ENCODE measurements around the gene RAP1GAP.

The RAP1GAP gene

DNA sequence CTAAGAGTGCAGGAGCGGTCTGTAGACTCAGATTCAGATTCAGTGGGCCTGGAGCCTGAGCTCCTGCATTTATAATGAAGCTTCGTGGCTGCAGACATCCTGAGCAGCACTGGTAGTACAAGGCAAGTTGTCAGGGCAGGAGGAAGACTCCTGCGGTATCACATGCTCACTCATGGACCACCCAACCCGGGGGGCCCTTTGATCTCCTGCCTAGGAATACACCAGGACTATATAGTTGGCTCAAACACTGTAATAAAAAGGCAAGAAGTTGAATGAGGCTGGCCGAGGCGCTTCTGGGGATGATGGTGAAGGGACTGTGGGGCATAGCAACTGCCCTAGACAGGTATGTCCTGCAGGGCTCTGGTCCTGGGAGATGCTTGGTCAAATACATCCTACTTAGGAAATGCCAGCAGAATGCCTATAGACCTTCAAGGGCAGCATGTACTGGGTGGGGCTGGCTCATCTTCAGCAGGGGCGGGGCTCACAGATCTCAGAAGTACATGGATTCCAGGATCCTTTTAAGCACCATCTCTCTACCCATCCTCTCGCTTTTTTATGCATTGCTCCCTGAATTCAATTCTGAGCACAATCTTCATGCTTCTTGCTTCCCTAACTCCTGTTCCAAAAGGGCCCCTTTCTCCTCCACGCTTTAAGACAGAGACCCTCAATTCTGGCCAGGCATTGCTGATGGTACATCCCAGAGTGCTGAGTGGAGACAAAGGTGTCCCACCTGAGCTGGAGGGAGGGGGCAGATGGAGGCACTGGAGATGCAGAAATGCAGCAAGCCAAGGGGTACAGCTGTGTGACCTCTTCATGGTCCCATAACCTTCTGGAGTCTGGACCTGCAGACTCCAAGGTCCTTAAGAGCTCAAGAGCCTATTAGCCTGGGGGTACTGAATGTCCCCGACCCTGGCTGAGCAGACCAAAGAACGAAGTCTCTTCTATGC lies 2.1 kb upstream of the RAP1GAP start:
- H3K4me3 ChIP-seq (ENCODE audit: control insufficient read depth, low read depth, low read length): no peak overlapping the region
- TF ChIP-seq, protein P1, sequence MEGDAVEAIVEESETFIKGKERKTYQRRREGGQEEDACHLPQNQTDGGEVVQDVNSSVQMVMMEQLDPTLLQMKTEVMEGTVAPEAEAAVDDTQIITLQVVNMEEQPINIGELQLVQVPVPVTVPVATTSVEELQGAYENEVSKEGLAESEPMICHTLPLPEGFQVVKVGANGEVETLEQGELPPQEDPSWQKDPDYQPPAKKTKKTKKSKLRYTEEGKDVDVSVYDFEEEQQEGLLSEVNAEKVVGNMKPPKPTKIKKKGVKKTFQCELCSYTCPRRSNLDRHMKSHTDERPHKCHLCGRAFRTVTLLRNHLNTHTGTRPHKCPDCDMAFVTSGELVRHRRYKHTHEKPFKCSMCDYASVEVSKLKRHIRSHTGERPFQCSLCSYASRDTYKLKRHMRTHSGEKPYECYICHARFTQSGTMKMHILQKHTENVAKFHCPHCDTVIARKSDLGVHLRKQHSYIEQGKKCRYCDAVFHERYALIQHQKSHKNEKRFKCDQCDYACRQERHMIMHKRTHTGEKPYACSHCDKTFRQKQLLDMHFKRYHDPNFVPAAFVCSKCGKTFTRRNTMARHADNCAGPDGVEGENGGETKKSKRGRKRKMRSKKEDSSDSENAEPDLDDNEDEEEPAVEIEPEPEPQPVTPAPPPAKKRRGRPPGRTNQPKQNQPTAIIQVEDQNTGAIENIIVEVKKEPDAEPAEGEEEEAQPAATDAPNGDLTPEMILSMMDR (conservative IDR thresholded peaks at IDR 0.05; ENCODE audit: control insufficient read depth, insufficient read depth, low read depth, low read length): no peak
- no peak for DNase-seq (ENCODE audit: low read depth)

DNA sequence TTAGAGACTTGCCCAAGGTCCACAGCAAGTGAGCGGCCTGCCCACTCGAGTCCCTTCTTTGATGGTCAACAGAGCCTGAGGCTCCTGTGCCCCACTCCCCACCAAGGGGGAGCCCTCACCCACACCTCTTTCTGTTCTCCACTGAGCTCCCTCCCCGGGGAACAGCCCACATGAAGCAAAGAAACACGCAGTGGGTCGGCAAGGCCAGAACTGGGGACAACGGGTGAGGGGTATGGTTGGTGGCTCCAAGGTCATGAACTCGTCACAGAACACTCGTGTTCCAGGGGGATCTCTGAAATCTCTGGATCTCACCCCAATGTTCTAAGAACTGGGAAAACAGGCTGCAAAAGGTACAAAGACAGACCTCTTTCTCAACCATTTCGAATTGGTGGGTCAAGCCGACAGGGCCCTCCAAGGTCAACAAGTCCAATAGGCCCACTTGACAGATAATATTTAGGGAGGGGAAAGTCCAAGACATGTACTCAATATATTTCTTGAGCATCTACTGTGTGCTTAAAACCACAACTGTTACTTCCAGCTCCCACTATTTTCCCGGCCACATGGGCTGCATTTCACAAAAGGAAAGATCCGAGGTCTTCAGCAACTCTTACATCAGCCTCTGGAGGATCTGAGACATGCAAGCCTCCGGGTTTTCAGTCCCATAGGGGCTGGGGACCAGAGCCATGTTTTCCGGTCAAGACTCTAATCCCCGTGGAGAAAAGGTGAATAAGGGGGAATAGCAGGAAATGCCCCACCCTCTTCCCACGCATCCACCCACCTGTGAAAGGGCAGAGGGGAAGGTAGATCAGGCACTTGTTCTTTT lies 1.1 kb upstream of the RAP1GAP start:
- TF ChIP-seq, protein P1 (conservative IDR thresholded peaks at IDR 0.05; ENCODE audit: control insufficient read depth, insufficient read depth, low read depth, low read length): no peak
- DNase-seq (ENCODE audit: low read depth): no peak
- no peak overlapping the region for H3K4me3 ChIP-seq (ENCODE audit: control insufficient read depth, low read depth, low read length)

DNA sequence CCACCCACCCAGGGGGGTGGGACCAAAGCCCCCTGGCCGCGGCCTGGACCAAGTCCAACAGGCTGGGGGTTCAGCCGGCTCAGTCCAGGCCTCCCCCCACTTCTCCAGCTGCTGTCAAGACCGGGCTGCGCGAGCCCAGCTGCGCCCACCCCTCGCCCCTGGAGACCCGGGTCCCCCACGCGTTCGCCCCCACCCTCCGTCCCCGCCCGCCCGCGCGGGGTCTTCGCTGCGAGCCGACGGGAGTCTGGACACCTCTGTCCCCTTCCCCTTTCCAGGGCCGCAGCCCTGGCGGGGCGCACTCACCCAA lies 253 bp downstream of the RAP1GAP start:
- H3K4me3 ChIP-seq (ENCODE audit: control insufficient read depth, low read depth, low read length): no peak overlapping the region
- no peak for DNase-seq (ENCODE audit: low read depth)
- TF ChIP-seq, protein P1 (conservative IDR thresholded peaks at IDR 0.05; ENCODE audit: control insufficient read depth, insufficient read depth, low read depth, low read length): no peak

DNA sequence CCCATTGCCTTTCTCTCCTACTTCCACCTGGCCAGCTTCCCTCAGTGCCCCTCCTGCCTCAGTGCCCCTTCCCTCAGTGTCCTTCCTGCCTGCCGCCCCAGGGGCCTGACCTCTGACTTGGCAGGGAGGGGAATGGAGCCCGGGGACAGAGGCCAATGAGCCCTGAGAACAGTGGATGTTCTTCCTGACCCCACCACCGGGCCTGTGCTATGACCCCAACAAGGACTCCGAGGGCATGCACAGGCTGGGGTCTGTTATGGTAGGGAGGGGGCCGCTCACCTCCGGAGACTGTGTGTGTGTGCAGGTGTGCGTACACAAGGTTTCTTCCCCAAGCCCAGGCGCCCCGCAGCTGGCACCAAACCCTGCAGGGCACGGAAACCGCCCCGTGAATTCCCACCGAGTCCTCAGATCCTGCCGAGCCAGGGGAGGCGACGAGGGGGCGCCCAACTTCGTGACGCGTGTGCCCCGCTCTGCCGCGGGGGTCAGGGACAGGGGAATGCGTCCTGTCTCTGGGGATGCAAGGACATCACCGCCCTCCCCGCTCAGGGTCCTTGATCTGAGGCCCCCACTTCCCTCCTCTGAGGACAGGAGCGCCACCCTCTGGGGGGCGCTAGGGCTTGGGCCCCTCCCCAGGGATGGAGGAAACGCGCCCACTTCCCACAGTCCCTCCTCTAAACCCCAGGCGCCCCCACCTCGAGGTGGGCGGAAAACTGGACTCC lies 766 bp downstream of the RAP1GAP start:
- DNase-seq (ENCODE audit: low read depth): no peak
- H3K4me3 ChIP-seq (ENCODE audit: control insufficient read depth, low read depth, low read length): no peak overlapping the region
- TF ChIP-seq, protein P1 (conservative IDR thresholded peaks at IDR 0.05; ENCODE audit: control insufficient read depth, insufficient read depth, low read depth, low read length): no peak

DNA sequence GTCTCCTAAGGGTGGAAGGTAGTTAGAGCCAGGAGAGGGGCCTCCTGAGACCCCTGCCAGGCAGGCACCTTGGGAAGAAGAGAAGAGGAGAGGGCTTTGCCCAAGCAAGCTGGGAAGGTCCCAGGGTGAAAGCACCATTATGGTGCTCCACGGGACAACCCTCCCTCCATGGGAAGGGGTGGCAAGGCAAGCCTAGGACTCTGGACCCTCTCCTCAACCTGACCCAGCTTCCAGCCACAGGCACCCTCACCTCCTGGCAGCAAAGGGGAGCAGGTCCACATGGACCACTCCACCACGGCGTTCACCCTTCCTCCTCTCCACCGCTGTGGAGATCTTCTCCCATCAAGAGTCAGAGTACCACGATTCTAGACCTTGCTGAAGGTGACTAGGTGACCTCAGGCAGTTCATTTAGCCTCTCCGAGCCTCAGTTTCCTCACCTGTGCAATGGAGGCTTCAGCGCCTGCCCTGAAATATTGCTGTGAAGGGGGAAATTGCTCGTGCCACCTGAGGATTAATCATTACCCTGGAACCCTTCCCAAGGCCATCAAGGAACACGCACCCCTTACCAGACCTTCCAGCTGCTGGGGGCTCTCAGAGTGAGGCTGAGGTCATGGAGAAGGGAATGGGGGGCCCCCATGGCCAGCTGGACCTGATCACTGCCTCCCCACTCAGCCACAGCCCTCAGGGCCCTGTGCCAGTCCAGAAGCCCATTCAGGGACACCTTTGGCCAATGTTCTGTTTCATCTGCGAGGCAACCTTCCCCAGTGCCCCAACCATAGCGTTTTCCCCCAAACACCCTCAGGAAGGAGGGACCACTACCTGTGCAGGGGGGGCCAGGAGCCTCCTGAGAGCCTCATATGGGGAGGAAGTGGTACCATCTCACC lies 1.6 kb downstream of the RAP1GAP start:
- no peak for DNase-seq (ENCODE audit: low read depth)
- TF ChIP-seq, protein P1 (conservative IDR thresholded peaks at IDR 0.05; ENCODE audit: control insufficient read depth, insufficient read depth, low read depth, low read length): no peak
- H3K4me3 ChIP-seq (ENCODE audit: control insufficient read depth, low read depth, low read length): no peak overlapping the region
